H9 (cell line): ENCODE measurements around the gene UTS2R. TPM values are rescaled to one million over a fixed set of nuclear protein-coding genes. Genes with fewer than 3 reads are reported as not detected.

ENCODE experiments used
- DNase-seq: peaks from one replicate; pipeline ENCODE4 v3.0.0-alpha.2; 2017
- H2AFZ ChIP-seq: one replicate; pipeline ENCODE4 v1.6.1; 2013; ENCODE audit warnings: mild to moderate bottlenecking, low read length, control low read depth, moderate library complexity
- H2AK5ac ChIP-seq: 2 replicates; pipeline ENCODE4 v1.6.1; 2013; ENCODE audit warnings: low read length, control low read depth, mixed read lengths; ENCODE audit not compliant: insufficient read length
- H2BK120ac ChIP-seq: one replicate; pipeline ENCODE4 v1.6.1; 2013; ENCODE audit warnings: low read depth, mild to moderate bottlenecking, low read length, control low read depth, inconsistent platforms; ENCODE audit not compliant: poor library complexity, severe bottlenecking
- H2BK12ac ChIP-seq: 2 replicates; pipeline ENCODE4 v1.6.1; 2013; ENCODE audit warnings: low read length, control low read depth, mixed read lengths, low read depth; ENCODE audit not compliant: insufficient read length
- H2BK15ac ChIP-seq: 2 replicates; pipeline ENCODE4 v1.6.1; 2013; ENCODE audit warnings: low read depth, low read length, control low read depth
- H2BK20ac ChIP-seq: one replicate; pipeline ENCODE4 v1.6.1; 2013; ENCODE audit warnings: low read depth, mild to moderate bottlenecking, low read length, control low read depth, inconsistent platforms; ENCODE audit not compliant: poor library complexity, severe bottlenecking
- H2BK5ac ChIP-seq: 2 replicates; pipeline ENCODE4 v1.6.1; 2013; ENCODE audit warnings: low read length, control low read depth, mixed read lengths; ENCODE audit not compliant: insufficient read length
- H3K14ac ChIP-seq: 2 replicates; pipeline ENCODE4 v1.6.1; 2013; ENCODE audit warnings: low read length, control low read depth; ENCODE audit not compliant: insufficient read depth
- H3K18ac ChIP-seq: 2 replicates; pipeline ENCODE4 v1.6.1; 2013; ENCODE audit warnings: low read depth, mild to moderate bottlenecking, mixed read lengths, low read length, control low read depth; ENCODE audit not compliant: insufficient read length
- H3K23ac ChIP-seq: 2 replicates; pipeline ENCODE4 v1.6.1; 2013; ENCODE audit warnings: low read length, control low read depth, mixed read lengths, low read depth; ENCODE audit not compliant: insufficient read length
- H3K23me2 ChIP-seq: 2 replicates; pipeline ENCODE4 v1.6.1; 2013; ENCODE audit warnings: low read depth, mild to moderate bottlenecking, mixed read lengths, low read length, control low read depth; ENCODE audit not compliant: insufficient read length, poor library complexity, severe bottlenecking
- H3K27ac ChIP-seq: 2 replicates; pipeline ENCODE4 v1.5.1; 2013; ENCODE audit warnings: low read length, control low read depth, mixed read lengths, low read depth; ENCODE audit not compliant: insufficient read length
- H3K27me3 ChIP-seq: 2 replicates; pipeline ENCODE4 v1.6.1; 2013; ENCODE audit warnings: low read length, control low read depth, inconsistent platforms; ENCODE audit not compliant: insufficient read depth
- H3K4ac ChIP-seq: 2 replicates; pipeline ENCODE4 v1.6.1; 2013; ENCODE audit warnings: low read depth, mild to moderate bottlenecking, control low read depth, inconsistent platforms, low read length, moderate library complexity
- H3K4me1 ChIP-seq: 2 replicates; pipeline ENCODE4 v1.6.1; 2013; ENCODE audit warnings: low read length, control low read depth, inconsistent platforms; ENCODE audit not compliant: insufficient read depth
- H3K4me2 ChIP-seq: 2 replicates; pipeline ENCODE4 v1.6.1; 2013; ENCODE audit warnings: low read length, control low read depth, mixed read lengths; ENCODE audit not compliant: insufficient read length, insufficient read depth
- H3K56ac ChIP-seq: 2 replicates; pipeline ENCODE4 v1.6.1; 2013; ENCODE audit warnings: low read depth, mild to moderate bottlenecking, mixed read lengths, low read length, control low read depth; ENCODE audit not compliant: insufficient read length
- H3K79me1 ChIP-seq: 2 replicates; pipeline ENCODE4 v1.6.1; 2013; ENCODE audit warnings: low read depth, mild to moderate bottlenecking, moderate library complexity, low read length, control low read depth, inconsistent platforms; ENCODE audit not compliant: insufficient read depth, poor library complexity, severe bottlenecking
- H3K79me2 ChIP-seq: 2 replicates; pipeline ENCODE4 v1.6.1; 2013; ENCODE audit warnings: low read length, control low read depth, inconsistent platforms; ENCODE audit not compliant: insufficient read depth
- H3K9ac ChIP-seq: 2 replicates; pipeline ENCODE4 v1.6.1; 2013; ENCODE audit warnings: low read length, control low read depth, mixed read lengths; ENCODE audit not compliant: insufficient read length; ENCODE audit errors: extremely low read depth
- H3K9me3 ChIP-seq: one replicate; pipeline ENCODE4 v1.6.1; 2013; ENCODE audit warnings: low read depth, low read length, inconsistent platforms; ENCODE audit not compliant: control insufficient read depth
- H3T11ph ChIP-seq: one replicate; pipeline ENCODE4 v1.6.1; 2013; ENCODE audit warnings: mild to moderate bottlenecking, low read length, control low read depth, inconsistent platforms
- H4K20me1 ChIP-seq: one replicate; pipeline ENCODE4 v1.6.1; 2013; ENCODE audit not compliant: control insufficient read depth, insufficient read length, insufficient read depth
- H4K5ac ChIP-seq: 2 replicates; pipeline ENCODE4 v1.6.1; 2013; ENCODE audit warnings: low read depth, mild to moderate bottlenecking, mixed read lengths, low read length, control low read depth; ENCODE audit not compliant: insufficient read length
- H4K8ac ChIP-seq: replicated peaks from 2 replicates; pipeline ENCODE4 v1.6.1; 2013; ENCODE audit warnings: low read length, control low read depth, mixed read lengths, low read depth; ENCODE audit not compliant: insufficient read length
- H4K91ac ChIP-seq: 2 replicates; pipeline ENCODE4 v1.6.1; 2013; ENCODE audit warnings: low read depth, mild to moderate bottlenecking, moderate library complexity, mixed read lengths, low read length, control low read depth; ENCODE audit not compliant: insufficient read length
- H3K27ac Mint-ChIP-seq, 3 experiments: 2 replicates in 2 of 3; 3 replicates in 1 of 3; pipeline ENCODE4 v1.8.0; 2020 to 2021; ENCODE audit warnings: mixed read lengths in 3 of 3, mild to moderate bottlenecking in 1 of 3, moderate library complexity in 1 of 3
- H3K27me3 Mint-ChIP-seq: 2 replicates; pipeline ENCODE4 v1.8.0; 2021; ENCODE audit warnings: low read depth, mild to moderate bottlenecking, moderate library complexity, mixed read lengths
- H3K36me3 Mint-ChIP-seq, 3 experiments: 2 replicates in 2 of 3; 3 replicates in 1 of 3; pipeline ENCODE4 v1.8.0; 2020 to 2021; ENCODE audit warnings: low read depth in 3 of 3, mixed read lengths in 3 of 3; ENCODE audit not compliant: insufficient read depth in 1 of 3
- H3K4me1 Mint-ChIP-seq, 2 experiments: 2 replicates each; pipeline ENCODE4 v1.8.0; 2020; ENCODE audit warnings: mixed read lengths in 2 of 2
- H3K4me3 Mint-ChIP-seq, 2 experiments: 2 replicates in 1 of 2; 3 replicates in 1 of 2; pipeline ENCODE4 v1.8.0; 2020 to 2021; ENCODE audit warnings: mild to moderate bottlenecking in 2 of 2, mixed read lengths in 2 of 2, moderate library complexity in 1 of 2
- H3K9me3 Mint-ChIP-seq, 2 experiments: 2 replicates in 1 of 2; 3 replicates in 1 of 2; pipeline ENCODE4 v1.8.0; 2020; ENCODE audit warnings: mild to moderate bottlenecking in 2 of 2, mixed read lengths in 2 of 2, moderate library complexity in 1 of 2
- WGBS: extraction: QIAGEN DNeasy Blood & Tissue Kit; methylation state at CpG from one replicate; pipeline ENCODE4 v1.1.7; 2013; ENCODE audit warnings: missing lambda C conversion rate, low lambda C conversion rate, mixed read lengths; ENCODE audit not compliant: insufficient read length; ENCODE audit errors: extremely low coverage; 5-methylcytosine and 5-hydroxymethylcytosine counted together
- total RNA-seq: library from RNA; stranded (reverse); gene quantifications from 2 replicates; pipeline ENCODE4 v1.2.1, GENCODE V29; 2021
- TF ChIP-seq, protein P1 (sequence below): fragments of 200-600 bp; sonication (generic); conservative IDR thresholded peaks from 3 replicates; pipeline ENCODE4 v1.8.0; 2021; ENCODE audit warnings: antibody characterized with exemption, mild to moderate bottlenecking

Gene UTS2R
- total RNA-seq, 1 experiment from 2014 or later = 0.94 TPM

DNA sequence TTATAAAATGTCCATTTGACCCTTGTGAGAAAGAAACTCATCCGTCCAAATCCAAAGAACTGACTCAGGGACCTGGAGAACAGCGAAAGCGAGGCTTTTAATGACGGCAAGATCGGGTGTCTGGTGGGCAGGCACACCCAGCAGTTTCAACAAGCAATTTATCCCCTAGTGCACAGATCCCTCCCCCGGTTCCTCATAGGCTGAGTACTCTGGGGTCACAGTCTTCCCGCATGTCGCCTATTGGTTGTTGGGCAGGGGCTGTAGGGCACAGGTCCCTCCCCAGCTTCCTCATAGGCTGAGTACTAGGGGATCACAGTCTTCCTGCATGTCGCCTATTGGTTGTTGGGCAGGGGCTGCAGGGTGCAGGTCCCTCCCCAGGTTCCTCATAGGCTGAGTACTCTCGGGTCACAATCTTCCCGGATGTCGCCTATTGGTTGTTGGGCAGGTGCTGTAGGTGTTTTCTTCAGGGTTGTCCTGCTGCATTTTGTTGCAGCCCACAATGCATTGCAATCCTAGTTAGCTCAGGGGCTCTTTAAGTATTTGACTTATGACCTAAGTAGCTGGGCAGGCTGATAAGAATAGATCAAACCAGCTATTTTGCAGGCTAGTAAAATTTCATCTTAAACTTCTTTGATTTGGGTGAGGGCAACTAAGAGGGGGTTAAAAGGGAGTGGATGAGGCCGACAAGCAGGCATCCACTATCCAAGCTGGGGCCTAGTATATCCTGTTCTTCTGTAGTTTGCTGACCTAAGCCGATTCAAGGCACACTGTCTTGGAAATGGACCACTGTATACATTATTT lies 3.6 kb upstream of the UTS2R start:
- H3K9me3 ChIP-seq = no peaks in the 10 kb centered on the region
- no peak overlapping the region for H3K18ac ChIP-seq
- H3K79me2 ChIP-seq = no peaks in the 10 kb centered on the region
- no peak overlapping the region for H2AK5ac ChIP-seq
- peak overlapping the region in 1 of 2 experiments; percentile 35; a peak in 2 of 5 replicates for H3K4me3 Mint-ChIP-seq
- H3K27ac ChIP-seq = no peak overlapping the region
- no peak overlapping the region for H4K8ac ChIP-seq
- peak; percentile 92 for DNase-seq
- no peak overlapping the region for H3K23ac ChIP-seq
- H2BK12ac ChIP-seq = no peak overlapping the region
- H4K20me1 ChIP-seq = no peaks in the 10 kb centered on the region
- no peak overlapping the region for H2BK15ac ChIP-seq
- H2BK20ac ChIP-seq = no peak overlapping the region
- peaks cover 14% of the 10 kb centered on the region for H3K27me3 ChIP-seq
- H3K4ac ChIP-seq = no peak overlapping the region
- no peak overlapping the region for H3K4me2 ChIP-seq
- H3K23me2 ChIP-seq = peaks cover 7% of the 10 kb centered on the region
- no peak overlapping the region for H3K9ac ChIP-seq
- no peak overlapping the region for H4K5ac ChIP-seq
- H3K4me1 ChIP-seq = no peaks in the 10 kb centered on the region; the same call in 1 of the 2 replicates
- no peaks in the 10 kb centered on the region for H3K79me1 ChIP-seq
- no CpG with 5 or more reads among the region's 14 CpGs for WGBS
- no peak overlapping the region for H4K91ac ChIP-seq
- H3K56ac ChIP-seq = no peak overlapping the region
- H2BK120ac ChIP-seq = no peak overlapping the region
- H3K36me3 Mint-ChIP-seq = peaks cover 0 to 4% (median 3%) of the 10 kb centered on the region in 3 experiments; a peak in 2 of 7 replicates
- peaks cover 5 to 8% of the 10 kb centered on the region in 2 experiments; a peak in 4 of 5 replicates for H3K9me3 Mint-ChIP-seq
- H3K4me1 Mint-ChIP-seq = peaks cover 13 to 23% of the 10 kb centered on the region in 2 experiments
- H2AFZ ChIP-seq = no peak overlapping the region
- no peak overlapping the region for H3K14ac ChIP-seq
- H2BK5ac ChIP-seq = no peak overlapping the region
- peaks cover 48% of the 10 kb centered on the region for H3K27me3 Mint-ChIP-seq
- peak overlapping the region; percentile 21 to 91 (median 44); a peak in 5 of 7 replicates for H3K27ac Mint-ChIP-seq
- no peak overlapping the region for H3T11ph ChIP-seq
- TF ChIP-seq, protein P1, sequence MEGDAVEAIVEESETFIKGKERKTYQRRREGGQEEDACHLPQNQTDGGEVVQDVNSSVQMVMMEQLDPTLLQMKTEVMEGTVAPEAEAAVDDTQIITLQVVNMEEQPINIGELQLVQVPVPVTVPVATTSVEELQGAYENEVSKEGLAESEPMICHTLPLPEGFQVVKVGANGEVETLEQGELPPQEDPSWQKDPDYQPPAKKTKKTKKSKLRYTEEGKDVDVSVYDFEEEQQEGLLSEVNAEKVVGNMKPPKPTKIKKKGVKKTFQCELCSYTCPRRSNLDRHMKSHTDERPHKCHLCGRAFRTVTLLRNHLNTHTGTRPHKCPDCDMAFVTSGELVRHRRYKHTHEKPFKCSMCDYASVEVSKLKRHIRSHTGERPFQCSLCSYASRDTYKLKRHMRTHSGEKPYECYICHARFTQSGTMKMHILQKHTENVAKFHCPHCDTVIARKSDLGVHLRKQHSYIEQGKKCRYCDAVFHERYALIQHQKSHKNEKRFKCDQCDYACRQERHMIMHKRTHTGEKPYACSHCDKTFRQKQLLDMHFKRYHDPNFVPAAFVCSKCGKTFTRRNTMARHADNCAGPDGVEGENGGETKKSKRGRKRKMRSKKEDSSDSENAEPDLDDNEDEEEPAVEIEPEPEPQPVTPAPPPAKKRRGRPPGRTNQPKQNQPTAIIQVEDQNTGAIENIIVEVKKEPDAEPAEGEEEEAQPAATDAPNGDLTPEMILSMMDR = no peak
